ENCODE measurements around the gene SERGEF.

DNA sequence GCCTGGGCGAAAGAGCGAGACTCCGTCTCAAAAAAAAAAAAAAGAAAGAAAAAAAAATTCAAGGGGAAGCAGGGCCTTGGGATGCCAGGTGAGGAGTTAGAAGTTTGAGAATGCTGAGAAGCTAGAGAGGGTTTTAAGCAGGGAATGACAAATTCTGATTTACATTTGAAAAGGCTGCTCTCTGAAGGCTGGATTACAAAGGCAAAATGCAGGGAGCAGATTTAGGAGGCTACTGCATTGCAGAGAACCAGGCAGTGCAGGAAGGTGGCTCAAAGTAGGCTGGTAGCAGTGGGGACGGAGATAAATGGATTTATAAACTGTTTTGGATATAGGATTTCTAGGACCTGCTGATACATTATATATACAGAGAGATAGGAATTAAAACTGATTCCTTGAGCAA is 211.7 kb downstream of the SERGEF start:
- TF ChIP-seq EZH2 (IDR thresholded peaks at IDR 0.05; ENCODE audit: insufficient read depth, poor library complexity, severe bottlenecking) (no peak), EZH2phosphoT487 (IDR thresholded peaks at IDR 0.05; ENCODE audit: insufficient read depth, low read depth) (no peak)
